ENCODE data around the gene OR2V1.
"Not testable (repeated sequence)": the region's sequence is repeated elsewhere in the genome, so short reads cannot be mapped to it uniquely, and the experiment has no call there.

The OR2V1 gene

GRCh38 chr5:181130832-181131496, at the start of gene OR2V1:
Gene OR2V1 (minus strand): TSS chr5:181131169. CDS start chr5:181125304, 5,865 bp downstream.
- DNase-seq, result no peak

- DNase-seq, result not testable (repeated sequence)
Observed at GRCh38 chr5:181177559-181177958, 46.6 kb upstream of the OR2V1 start.

GRCh38 chr5:181176254-181176952, 45.4 kb upstream of the OR2V1 start:
- no peak for DNase-seq

GRCh38 chr5:181173420-181174342, 42.7 kb upstream of the OR2V1 start:
- peak; percentile 88 for DNase-seq

- peak; percentile 70 for DNase-seq
Observed at GRCh38 chr5:181173027-181173419, 42.1 kb upstream of the OR2V1 start.

GRCh38 chr5:181171782-181172181, 40.8 kb upstream of the OR2V1 start:
- DNase-seq, result no peak

- DNase-seq, result no peak
Observed at GRCh38 chr5:181170996-181171395, 40.0 kb upstream of the OR2V1 start.

GRCh38 chr5:181170237-181170825, 39.4 kb upstream of the OR2V1 start:
- no peak for DNase-seq

- DNase-seq, result peak; percentile 94
Observed at GRCh38 chr5:181169459-181170236, 38.7 kb upstream of the OR2V1 start.

- DNase-seq, result no peak
Observed at GRCh38 chr5:181168595-181169118, 37.7 kb upstream of the OR2V1 start.

- DNase-seq, result peak; percentile 54
Observed at GRCh38 chr5:181167814-181168488, 37.0 kb upstream of the OR2V1 start.

- DNase-seq, result no peak
Observed at GRCh38 chr5:181166812-181167733, 36.1 kb upstream of the OR2V1 start.

GRCh38 chr5:181164076-181164952, 33.3 kb upstream of the OR2V1 start:
- peak; percentile 76 for DNase-seq

- no peak for DNase-seq
Observed at GRCh38 chr5:181163487-181164075, 32.6 kb upstream of the OR2V1 start.

GRCh38 chr5:181161534-181162175, 30.7 kb upstream of the OR2V1 start:
- DNase-seq, result no peak

GRCh38 chr5:181160755-181161533, 30.0 kb upstream of the OR2V1 start:
- not testable (repeated sequence) for DNase-seq

GRCh38 chr5:181160152-181160754, 29.3 kb upstream of the OR2V1 start:
- peak; percentile 49 for DNase-seq
